HG03045 (cell line): ENCODE results near the gene CNTNAP2.

Experiments
- ATAC-seq: cut with Tn5 transposase; IDR thresholded peaks from one replicate; pipeline ENCODE4 v1.9.1; 2021; ENCODE audit warnings: mild to moderate bottlenecking, moderate library complexity; ENCODE audit not compliant: unreplicated experiment

The CNTNAP2 gene

DNA sequence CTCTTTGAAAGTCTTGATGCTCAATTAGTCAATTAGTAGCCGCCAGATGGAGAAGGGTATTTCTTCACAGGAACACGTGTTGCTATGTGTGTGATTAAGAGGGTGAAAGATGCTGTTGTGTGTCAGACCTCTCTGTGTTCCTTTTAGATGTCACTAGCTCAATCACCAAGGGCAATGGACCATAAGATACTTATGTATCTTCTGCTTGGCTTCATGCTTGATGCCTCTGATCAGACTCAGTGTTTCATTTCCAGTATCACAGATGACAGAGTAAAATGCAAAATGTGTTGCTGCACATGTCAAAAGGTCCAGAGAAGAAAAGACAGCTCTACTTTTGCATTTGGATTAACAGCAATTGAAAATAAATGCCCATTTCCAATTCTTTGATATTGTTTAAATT, 865.9 kb downstream of the CNTNAP2 start:
- no peak for ATAC-seq

DNA sequence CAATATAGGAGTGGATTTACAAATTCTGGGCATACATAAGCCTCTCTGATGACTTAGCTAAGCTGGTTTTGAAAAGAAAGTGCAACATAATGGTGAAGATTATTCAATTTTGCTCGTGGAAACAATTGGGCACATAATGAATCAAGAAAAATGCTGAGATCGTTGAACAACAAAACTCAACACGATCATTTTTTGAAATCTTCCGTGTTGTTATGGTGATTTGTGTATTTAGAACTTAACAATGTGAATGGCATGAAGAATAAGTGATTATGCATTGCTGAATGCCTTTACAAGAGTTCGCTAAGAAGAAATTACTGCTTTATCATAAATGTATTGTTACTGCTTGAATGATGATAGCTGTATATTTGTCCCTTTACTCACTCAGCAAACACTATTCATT, 875.0 kb downstream of the CNTNAP2 start:
- ATAC-seq, result no peak

GRCh38 chr7:146993764-146994163, 877.2 kb downstream of the CNTNAP2 start:
- no peak for ATAC-seq

DNA sequence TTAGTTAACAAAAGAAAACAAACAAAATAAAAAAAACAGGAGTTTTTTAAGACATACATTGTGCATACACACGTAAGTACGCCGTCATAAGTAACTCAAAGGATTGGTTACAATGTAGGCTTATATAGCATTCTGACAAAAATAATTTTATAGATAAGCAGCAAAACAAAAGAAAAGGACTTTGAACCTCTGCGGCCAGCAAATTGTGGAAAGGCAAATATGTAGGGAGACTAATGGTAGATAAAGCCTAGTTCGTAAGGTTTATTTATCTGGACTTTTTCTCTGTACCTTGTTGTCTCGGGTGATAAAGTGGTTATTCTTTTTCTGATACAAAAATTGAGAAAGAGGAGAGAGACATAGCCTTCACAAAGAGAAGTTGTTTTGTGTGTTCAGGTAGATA, 891.9 kb downstream of the CNTNAP2 start:
- no peak for ATAC-seq

GRCh38 chr7:147012666-147013065, 896.1 kb downstream of the CNTNAP2 start:
- no peak for ATAC-seq

DNA sequence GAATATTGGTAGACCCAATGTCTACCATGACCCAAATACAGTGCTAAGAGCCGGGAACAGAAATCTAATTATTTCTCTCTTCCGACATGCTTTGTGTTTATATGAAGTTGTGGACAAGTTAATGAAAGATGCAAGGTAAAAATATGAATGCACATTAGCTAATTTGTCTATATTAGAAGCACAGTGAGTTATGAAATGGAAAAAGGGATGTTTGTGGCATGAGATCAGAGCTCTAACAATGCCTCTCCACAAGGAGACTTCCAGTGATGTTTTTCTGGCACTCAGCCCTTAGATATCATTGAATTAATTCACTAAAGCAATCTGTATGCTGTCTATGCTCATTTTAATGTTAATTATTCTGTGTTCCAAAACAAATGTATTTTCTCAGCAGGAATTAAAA, 897.2 kb downstream of the CNTNAP2 start:
- no peak for ATAC-seq

DNA sequence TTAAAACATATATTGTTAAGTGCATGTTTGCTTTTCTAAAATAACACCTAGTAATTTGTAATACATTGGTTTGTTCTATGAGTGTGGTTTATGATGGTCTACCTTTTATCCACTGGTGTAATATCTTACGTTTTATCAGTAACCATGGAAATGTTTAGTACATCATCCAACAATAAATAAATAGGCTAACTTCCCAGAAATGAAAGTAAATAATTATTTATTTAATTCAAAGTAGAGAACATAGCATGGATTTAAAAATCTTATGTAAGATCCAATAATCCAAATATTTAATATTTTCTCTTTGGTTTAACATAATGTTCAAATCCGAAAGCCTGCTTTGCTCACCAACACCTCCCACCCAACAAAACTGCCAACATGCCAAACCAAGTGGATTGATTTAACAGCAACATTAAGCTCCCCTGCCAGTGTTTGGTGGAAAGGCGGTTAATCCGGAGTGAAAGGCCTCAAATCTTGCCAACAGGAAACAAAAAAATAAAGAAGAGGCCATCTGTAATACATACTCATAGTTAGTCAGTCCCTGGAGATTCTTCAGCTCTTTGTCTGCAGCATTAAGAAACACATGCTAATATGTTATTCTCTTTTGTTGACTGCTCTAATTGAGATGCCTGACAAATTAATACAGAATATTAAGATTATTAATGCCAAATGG, 897.8 kb downstream of the CNTNAP2 start:
- ATAC-seq, result no peak

- ATAC-seq, result no peak
Observed at GRCh38 chr7:147015999-147016398, 899.4 kb downstream of the CNTNAP2 start.

DNA sequence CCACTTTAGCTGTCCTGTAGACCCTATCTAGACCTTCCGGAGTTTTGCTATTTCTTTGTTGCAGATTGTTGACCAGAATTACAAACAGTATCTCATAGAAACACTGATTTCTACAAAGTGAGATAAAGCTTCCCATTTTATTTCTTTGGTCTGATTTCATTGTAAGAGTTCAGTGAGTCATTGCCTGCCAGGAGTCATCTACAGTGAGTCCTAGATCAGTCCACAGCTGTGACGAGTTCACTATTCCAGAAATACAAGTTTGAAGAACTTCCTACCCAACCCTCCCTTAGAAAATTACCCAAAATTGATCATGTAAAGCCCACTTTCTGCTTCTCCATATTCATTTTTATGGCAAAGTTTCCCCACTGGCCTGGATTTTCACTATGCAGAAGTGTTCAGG, 905.5 kb downstream of the CNTNAP2 start:
- ATAC-seq, result no peak

- no peak for ATAC-seq
Observed at GRCh38 chr7:147023440-147023839, 906.8 kb downstream of the CNTNAP2 start.

- no peak for ATAC-seq
Observed at GRCh38 chr7:147029953-147030352, 913.4 kb downstream of the CNTNAP2 start.

DNA sequence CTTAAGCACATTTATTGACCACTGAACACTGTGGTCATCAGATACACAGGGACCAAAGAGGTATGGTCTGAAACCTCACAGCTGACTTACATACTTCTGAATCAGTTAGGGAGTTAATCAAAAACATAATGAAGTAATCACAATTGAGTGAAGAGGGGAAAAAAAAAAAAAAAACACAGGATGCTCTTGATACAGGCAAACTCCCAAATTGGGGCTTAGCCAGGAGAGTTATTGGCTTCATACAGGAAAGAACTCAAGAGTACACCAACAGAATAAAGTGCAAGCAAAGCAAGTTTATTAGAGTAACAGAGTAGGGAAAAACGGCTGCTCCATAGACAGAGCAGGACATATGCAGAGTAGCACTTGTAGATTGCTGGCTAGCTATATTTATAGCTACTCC, 917.0 kb downstream of the CNTNAP2 start:
- ATAC-seq, result no peak

DNA sequence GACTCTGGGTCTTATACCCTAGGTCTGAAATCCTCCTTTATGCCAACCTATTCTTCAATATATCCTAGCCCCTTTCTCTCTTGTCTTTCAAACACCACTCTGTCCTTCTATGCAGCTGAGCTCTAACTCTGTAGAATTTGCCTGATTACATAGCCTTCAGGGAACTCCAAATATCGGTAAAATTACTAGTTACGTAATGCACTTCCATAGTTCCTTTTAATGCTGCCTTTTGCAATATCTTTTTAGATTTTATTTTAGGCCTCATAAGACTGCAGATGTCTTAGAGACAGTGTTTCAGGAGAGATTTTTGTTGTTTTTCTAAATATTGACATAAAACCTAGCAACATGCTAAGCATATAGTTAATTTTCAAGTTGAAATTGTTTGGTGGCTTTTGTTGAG, 924.8 kb downstream of the CNTNAP2 start:
- no peak for ATAC-seq

DNA sequence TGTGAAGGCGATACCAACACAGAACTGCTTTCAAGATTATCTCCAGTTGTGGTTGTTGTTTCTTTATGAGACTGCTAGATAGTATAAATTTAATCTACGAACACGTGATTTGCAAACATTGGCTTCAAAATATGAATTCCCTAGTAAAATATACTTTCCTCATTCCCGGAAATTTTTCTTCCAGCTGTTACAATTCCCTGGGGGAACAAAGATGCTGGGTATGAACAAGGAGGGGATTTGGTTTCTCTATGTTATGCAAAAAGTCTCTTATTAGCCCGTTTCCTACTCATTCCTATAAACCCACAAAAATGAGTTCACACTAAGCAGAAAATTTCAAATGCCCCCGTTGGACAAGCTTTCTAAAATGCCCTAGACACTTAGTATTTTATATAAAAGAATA, 928.3 kb downstream of the CNTNAP2 start:
- no peak for ATAC-seq

- no peak for ATAC-seq
Observed at GRCh38 chr7:147047696-147048095, 931.1 kb downstream of the CNTNAP2 start.

GRCh38 chr7:147048864-147049263, 932.3 kb downstream of the CNTNAP2 start:
- ATAC-seq, result no peak

GRCh38 chr7:147052818-147053217, 936.2 kb downstream of the CNTNAP2 start:
- ATAC-seq, result no peak

- ATAC-seq, result no peak
Observed at GRCh38 chr7:147053746-147054145, 937.1 kb downstream of the CNTNAP2 start.

- ATAC-seq, result no peak
Observed at GRCh38 chr7:147060070-147060469, 943.5 kb downstream of the CNTNAP2 start.

DNA sequence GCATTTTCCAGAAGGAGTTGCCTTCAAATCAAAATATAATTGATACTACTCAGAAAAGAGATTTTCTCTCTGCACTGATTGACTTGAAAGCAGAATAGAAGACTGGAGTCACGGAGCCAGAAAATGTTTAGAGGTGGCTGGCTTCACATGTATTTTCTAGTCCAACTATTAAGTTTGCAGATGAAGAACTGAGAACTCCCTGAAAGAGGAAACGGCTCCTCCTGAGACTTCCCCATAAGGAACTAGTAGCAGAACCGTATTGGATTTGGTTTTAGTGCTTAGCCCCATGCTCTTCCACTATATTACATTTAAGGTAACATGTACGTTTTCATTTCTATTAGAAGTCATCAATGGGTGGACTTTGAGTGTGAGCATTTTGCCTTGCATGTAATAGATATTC, 946.3 kb downstream of the CNTNAP2 start:
- ATAC-seq, result no peak

DNA sequence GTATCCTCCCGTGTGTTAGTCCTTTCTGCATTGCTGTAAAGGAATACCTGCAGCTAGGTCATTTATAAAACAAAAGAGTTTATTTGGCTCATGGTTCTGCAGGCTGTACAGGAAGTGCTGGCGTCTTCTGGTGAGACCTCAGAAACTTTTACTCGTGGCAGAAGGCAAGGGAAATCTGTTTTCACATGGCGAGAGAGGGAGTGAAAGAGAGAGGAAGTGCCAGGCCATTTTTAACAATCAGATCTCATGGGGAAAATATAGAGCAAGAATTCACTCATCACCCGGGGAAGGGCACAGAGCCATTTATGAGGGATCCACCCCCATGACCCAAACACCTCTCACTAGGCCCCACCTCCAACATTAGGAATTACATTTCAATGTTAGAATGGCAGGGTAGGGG, 952.2 kb downstream of the CNTNAP2 start:
- no peak for ATAC-seq

DNA sequence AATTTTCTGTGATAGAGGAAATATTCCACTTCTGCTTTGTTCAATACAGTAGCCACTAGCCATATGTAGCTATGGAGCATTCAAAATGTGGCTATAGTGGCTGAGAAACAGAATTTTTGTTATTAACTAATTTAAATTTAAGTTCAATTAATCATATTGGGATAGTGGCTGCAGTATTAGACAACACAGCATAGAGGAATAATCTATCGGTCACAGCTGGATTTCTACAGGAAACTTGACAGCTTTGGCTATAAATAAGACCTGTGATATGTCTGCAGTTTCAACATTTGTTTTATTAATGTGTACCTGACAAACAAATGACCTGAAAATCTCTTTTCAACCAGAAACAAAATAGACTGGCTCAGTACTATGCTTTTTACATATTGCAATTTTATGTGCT, 953.2 kb downstream of the CNTNAP2 start:
- no peak for ATAC-seq

GRCh38 chr7:147070886-147071285, 954.3 kb downstream of the CNTNAP2 start:
- ATAC-seq, result no peak
